ENCODE measurements around the gene ADAM12. TPM values are rescaled to one million over a fixed set of nuclear protein-coding genes. Genes with fewer than 3 reads are reported as not detected.

ADAM12 gene
- total and polyA plus RNA-seq, 10 of the 15 experiments (the other 5 are each of a cell fraction or from before 2014, with no cell fraction given) = under 0.01 to 0.62 (median 0.04) TPM; not detected in 5

DNA sequence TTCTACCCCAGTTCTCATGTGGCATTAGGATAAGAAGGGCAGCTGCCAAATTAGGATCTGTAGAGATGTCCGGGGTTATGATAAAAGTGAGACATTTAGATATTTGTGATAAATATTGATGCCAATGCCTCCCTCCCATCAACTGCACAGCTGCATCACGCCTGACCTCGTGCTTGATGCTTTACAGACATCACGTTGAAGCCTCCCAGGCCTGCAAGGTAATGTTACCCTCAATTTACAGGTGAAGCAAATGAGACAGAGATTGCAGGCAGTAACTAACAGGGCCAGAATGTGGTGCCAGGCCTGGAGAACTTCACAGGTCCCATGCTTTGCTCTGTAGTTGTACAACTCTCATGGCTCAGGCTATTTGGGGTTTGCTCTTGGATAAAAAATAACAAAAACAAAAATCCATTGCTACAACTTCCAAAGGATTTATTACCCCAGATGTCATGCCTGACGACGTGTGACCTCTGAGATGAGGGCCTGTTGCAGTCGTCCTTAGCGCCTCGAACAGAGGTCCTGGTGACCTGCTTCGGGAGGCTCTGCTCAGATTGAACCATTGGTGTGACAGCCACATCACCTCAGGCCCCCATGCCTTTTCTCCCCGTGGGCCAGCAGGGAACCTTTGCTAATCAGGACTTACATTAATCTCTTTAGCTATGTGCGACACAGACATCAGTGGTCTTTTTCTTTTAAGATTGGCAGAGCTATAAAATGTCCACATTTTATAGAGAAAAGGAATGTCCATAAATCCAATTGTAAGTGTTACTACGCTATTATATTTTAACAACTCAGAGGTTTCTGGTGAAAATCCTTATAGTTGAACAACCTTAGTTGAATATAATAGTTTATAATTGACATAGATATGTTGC lies 169.3 kb downstream of the ADAM12 start:
- BruUV-seq (replicated peaks) = no TSS peak
- ATAC-seq = no peak

More for the DNA sequence above, 169.3 kb downstream of the ADAM12 start:
- Histone ChIP-seq H3K4me2 (ENCODE audit: control insufficient read depth, insufficient read depth) (no peak overlapping the region), H3K4me3 (no peak overlapping the region), H3K9me3 (replicated peaks; ENCODE audit: control insufficient read depth, insufficient read depth, low read length) (no peaks in the 10 kb centered on the region), H2AFZ (ENCODE audit: control insufficient read depth, low read depth, low read length) (no peak overlapping the region), H3K4me1 (ENCODE audit: control insufficient read depth, insufficient read depth, low read length) (no peaks in the 10 kb centered on the region), H3K79me2 (ENCODE audit: control insufficient read depth, insufficient read depth, low read length) (no peaks in the 10 kb centered on the region), H4K20me1 (ENCODE audit: control insufficient read depth, insufficient read depth) (no peaks in the 10 kb centered on the region), H3K9ac (ENCODE audit: control insufficient read depth, insufficient read depth, low read length) (no peak overlapping the region), H3K27me3 (replicated peaks in 1 of 2; ENCODE audit: control insufficient read depth in 2 of 2, insufficient read depth in 2 of 2, low read length in 1 of 2) (no peaks in the 10 kb centered on the region), H3K27ac (ENCODE audit: control insufficient read depth, insufficient read depth) (no peak overlapping the region), H3K36me3 (ENCODE audit: control insufficient read depth in 2 of 2, insufficient read depth in 2 of 2, low read length in 1 of 2) (no peaks in the 10 kb centered on the region)
- ChIA-PET CTCF (no interaction called here), SMC1A (ENCODE audit: uncharacterized antibody, unreplicated experiment) (no interaction called here), POLR2A (no interaction called here), RAD21 (ENCODE audit: unreplicated experiment) (no interaction called here)
- in situ Hi-C loops (cut with MboI) (no loop called here), intact Hi-C loops (cut with micrococcal nuclease; ENCODE audit: unreplicated experiment) (no loop called here)
- DNase-seq (ENCODE audit: low read depth, low spot score) (no peak), FAIRE-seq (no peak)
- 15% methylated on average over 13 of the region's 13 CpGs for WGBS (ENCODE audit: insufficient coverage, insufficient replicate concordance, low lambda C conversion rate, missing lambda C conversion rate)
- TF ChIP-seq IKZF2 (IDR thresholded peaks at IDR 0.05) (no peak), SREBF2 (IDR thresholded peaks at IDR 0.05; ENCODE audit: low read length) (no peak), HDAC2 (IDR thresholded peaks at IDR 0.05) (no peak), CEBPB (IDR thresholded peaks at IDR 0.05; ENCODE audit: borderline replicate concordance in 1 of 2, low read depth in 2 of 2, low read length in 2 of 2) (no peak), SMC3 (IDR thresholded peaks at IDR 0.05; ENCODE audit: borderline replicate concordance, low read length) (no peak), TCF12 (IDR thresholded peaks at IDR 0.05; ENCODE audit: low read depth, low read length) (no peak), ZSCAN29 (IDR thresholded peaks at IDR 0.05) (no peak), YBX1 (IDR thresholded peaks at IDR 0.05) (no peak), HCFC1 (IDR thresholded peaks at IDR 0.05; ENCODE audit: low read length) (no peak), HDAC6 (IDR thresholded peaks at IDR 0.05; ENCODE audit: unreplicated experiment) (no peak), ETV6 (conservative IDR thresholded peaks at IDR 0.05 in 1 of 2, IDR thresholded peaks at IDR 0.05 in 1 of 2; ENCODE audit: borderline replicate concordance in 1 of 2, low read depth in 1 of 2) (no peak), BRCA1 (IDR thresholded peaks at IDR 0.05; ENCODE audit: low read depth, low read length) (no peak), RUNX3 (IDR thresholded peaks at IDR 0.05; ENCODE audit: low read length) (no peak), ZNF274 (IDR thresholded peaks at IDR 0.05; ENCODE audit: insufficient read depth, insufficient read length) (no peak), MTA2 (IDR thresholded peaks at IDR 0.05; ENCODE audit: low read depth) (no peak)
- TF ChIP-seq, protein P1, sequence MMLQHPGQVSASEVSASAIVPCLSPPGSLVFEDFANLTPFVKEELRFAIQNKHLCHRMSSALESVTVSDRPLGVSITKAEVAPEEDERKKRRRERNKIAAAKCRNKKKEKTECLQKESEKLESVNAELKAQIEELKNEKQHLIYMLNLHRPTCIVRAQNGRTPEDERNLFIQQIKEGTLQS (IDR thresholded peaks at IDR 0.05; ENCODE audit: borderline replicate concordance, extremely low read depth, low read depth, low read length) = no peak
- TF ChIP-seq, protein P2, sequence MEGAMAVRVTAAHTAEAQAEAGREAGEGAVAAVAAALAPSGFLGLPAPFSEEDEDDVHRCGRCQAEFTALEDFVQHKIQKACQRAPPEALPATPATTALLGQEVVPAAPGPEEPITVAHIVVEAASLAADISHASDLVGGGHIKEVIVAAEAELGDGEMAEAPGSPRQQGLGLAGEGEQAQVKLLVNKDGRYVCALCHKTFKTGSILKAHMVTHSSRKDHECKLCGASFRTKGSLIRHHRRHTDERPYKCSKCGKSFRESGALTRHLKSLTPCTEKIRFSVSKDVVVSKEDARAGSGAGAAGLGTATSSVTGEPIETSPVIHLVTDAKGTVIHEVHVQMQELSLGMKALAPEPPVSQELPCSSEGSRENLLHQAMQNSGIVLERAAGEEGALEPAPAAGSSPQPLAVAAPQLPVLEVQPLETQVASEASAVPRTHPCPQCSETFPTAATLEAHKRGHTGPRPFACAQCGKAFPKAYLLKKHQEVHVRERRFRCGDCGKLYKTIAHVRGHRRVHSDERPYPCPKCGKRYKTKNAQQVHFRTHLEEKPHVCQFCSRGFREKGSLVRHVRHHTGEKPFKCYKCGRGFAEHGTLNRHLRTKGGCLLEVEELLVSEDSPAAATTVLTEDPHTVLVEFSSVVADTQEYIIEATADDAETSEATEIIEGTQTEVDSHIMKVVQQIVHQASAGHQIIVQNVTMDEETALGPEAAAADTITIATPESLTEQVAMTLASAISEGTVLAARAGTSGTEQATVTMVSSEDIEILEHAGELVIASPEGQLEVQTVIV (IDR thresholded peaks at IDR 0.05; ENCODE audit: borderline replicate concordance, partially characterized antibody) = no peak
- TF ChIP-seq, protein P3, sequence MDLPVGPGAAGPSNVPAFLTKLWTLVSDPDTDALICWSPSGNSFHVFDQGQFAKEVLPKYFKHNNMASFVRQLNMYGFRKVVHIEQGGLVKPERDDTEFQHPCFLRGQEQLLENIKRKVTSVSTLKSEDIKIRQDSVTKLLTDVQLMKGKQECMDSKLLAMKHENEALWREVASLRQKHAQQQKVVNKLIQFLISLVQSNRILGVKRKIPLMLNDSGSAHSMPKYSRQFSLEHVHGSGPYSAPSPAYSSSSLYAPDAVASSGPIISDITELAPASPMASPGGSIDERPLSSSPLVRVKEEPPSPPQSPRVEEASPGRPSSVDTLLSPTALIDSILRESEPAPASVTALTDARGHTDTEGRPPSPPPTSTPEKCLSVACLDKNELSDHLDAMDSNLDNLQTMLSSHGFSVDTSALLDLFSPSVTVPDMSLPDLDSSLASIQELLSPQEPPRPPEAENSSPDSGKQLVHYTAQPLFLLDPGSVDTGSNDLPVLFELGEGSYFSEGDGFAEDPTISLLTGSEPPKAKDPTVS (IDR thresholded peaks at IDR 0.05; ENCODE audit: low read depth, low read length) = no peak

Measured in GM12878 (cell line).